ENCODE measurements around the gene ALG9.

The ALG9 gene

GRCh38 chr11:111741751-111742150, 129.6 kb downstream of the ALG9 start:
- no peak for DNase-seq (ENCODE audit: extremely low read depth, low read depth)
- no peak overlapping the region for H3K4me3 ChIP-seq (replicated peaks; ENCODE audit: low read depth, low read length)
- TF ChIP-seq CTCF (IDR thresholded peaks at IDR 0.05; ENCODE audit: low read depth, low read length, missing control alignments), result no peak

- no peak overlapping the region for H3K4me3 ChIP-seq (replicated peaks; ENCODE audit: low read depth, low read length)
- DNase-seq (ENCODE audit: extremely low read depth, low read depth), result no peak
- TF ChIP-seq CTCF (IDR thresholded peaks at IDR 0.05; ENCODE audit: low read depth, low read length, missing control alignments), result no peak
Observed at GRCh38 chr11:111739299-111739698, 132.1 kb downstream of the ALG9 start.

- no peak for DNase-seq (ENCODE audit: extremely low read depth, low read depth)
- no peak for TF ChIP-seq CTCF (IDR thresholded peaks at IDR 0.05; ENCODE audit: low read depth, low read length, missing control alignments)
- H3K4me3 ChIP-seq (replicated peaks; ENCODE audit: low read depth, low read length), result no peak overlapping the region
Observed at GRCh38 chr11:111737444-111738210, 133.8 kb downstream of the ALG9 start.

GRCh38 chr11:111736621-111737443, 134.5 kb downstream of the ALG9 start:
- DNase-seq (ENCODE audit: extremely low read depth, low read depth), result no peak
- no peak overlapping the region for H3K4me3 ChIP-seq (replicated peaks; ENCODE audit: low read depth, low read length)
- TF ChIP-seq CTCF (IDR thresholded peaks at IDR 0.05; ENCODE audit: low read depth, low read length, missing control alignments), result no peak

Measured in HFF-Myc (cell line).